Measurements from ENCODE around the gene C10orf90. TPM values are rescaled to one million over a fixed set of nuclear protein-coding genes. Genes with fewer than 3 reads are reported as not detected.

C10orf90 gene
- total and polyA plus RNA-seq, 2 of the 8 experiments (the other 6 are each of a cell fraction or from before 2014, with no cell fraction given): 0.21 TPM; not detected in 1

DNA sequence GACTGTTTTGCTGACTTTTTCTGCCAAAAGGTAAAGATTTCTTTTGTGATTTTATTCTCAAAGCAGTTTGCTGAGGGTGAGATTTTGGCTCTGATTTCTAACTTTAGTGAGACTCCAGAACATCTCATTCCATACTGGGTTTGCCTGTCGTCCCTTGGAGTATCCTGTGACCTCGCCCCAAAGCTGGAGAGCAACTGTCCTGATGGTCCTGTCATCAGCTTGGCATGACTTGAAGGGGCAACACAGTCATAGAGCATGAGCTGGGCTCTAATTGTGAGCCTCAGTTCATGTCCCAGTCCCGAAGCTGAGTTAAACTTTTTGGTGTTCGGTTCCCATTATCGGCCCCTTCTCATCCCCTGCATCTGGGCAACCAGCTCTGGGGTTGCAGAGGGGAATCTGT is 23.4 kb downstream of the C10orf90 start:
- Histone ChIP-seq H4K8ac (ENCODE audit: extremely low read depth, insufficient read depth, low read length) (no peak overlapping the region), H2BK12ac (ENCODE audit: low read depth, low read length) (no peak overlapping the region), H3K4me1 (replicated peaks in 1 of 4; ENCODE audit: control insufficient read depth in 3 of 4, insufficient read depth in 4 of 4, low read length in 3 of 4) (0 out of 7 replicates have a peak, but pooled peaks cover 0 to 3% (median 0%) of the 10 kb centered on the region in 4 experiments), H4K91ac (replicated peaks; ENCODE audit: insufficient read length, low read length) (no peak overlapping the region), H3K23me2 (ENCODE audit: low read depth, low read length) (no peaks in the 10 kb centered on the region; the same call in 1 of the 2 replicates), H2AFZ (ENCODE audit: low read length) (0 out of 2 replicates have a peak overlapping the region, but pooled peaks have one; percentile 49), H2BK15ac (ENCODE audit: low read length) (no peak overlapping the region), H3K36me3 (ENCODE audit: control insufficient read depth in 2 of 4, insufficient read depth in 4 of 4, low read length in 3 of 4) (no peaks in the 10 kb centered on the region), H3K79me2 (ENCODE audit: control insufficient read depth in 1 of 2, insufficient read depth in 2 of 2, low read length in 2 of 2) (no peaks in the 10 kb centered on the region), H3K27me3 (replicated peaks in 1 of 4; ENCODE audit: control insufficient read depth in 3 of 4, extremely low read depth in 1 of 4, insufficient read depth in 3 of 4, low read length in 3 of 4) (no peaks in the 10 kb centered on the region), H3K4me3 (ENCODE audit: extremely low read depth in 1 of 4, insufficient read depth in 2 of 4, low read depth in 3 of 4, low read length in 4 of 4) (no peak overlapping the region), H3K27ac (ENCODE audit: low read depth, low read length) (no peak overlapping the region), H3K18ac (ENCODE audit: extremely low read depth, low read length) (no peak overlapping the region), H2BK120ac (replicated peaks; ENCODE audit: low read depth, low read length) (no peak overlapping the region), H3K56ac (replicated peaks; ENCODE audit: insufficient read length, low read depth, low read length) (no peak overlapping the region), H2BK20ac (ENCODE audit: low read length) (no peak overlapping the region), H3K9me3 (ENCODE audit: insufficient read depth in 2 of 2, low read depth in 1 of 2, low read length in 1 of 2) (no peaks in the 10 kb centered on the region), H3K4me2 (ENCODE audit: insufficient read depth in 1 of 2, low read depth in 2 of 2, low read length in 2 of 2) (no peak overlapping the region), H3K14ac (ENCODE audit: insufficient read length) (no peak overlapping the region), H2BK5ac (ENCODE audit: low read depth, low read length) (no peak overlapping the region), H4K20me1 (replicated peaks in 1 of 2; ENCODE audit: control insufficient read depth in 1 of 2, insufficient read depth in 2 of 2, low read length in 2 of 2) (no peaks in the 10 kb centered on the region), H3K23ac (ENCODE audit: insufficient read length) (no peak overlapping the region), H3K4ac (replicated peaks; ENCODE audit: insufficient read length, low read depth, low read length) (no peak overlapping the region), H3K79me1 (ENCODE audit: low read depth, low read length) (no peaks in the 10 kb centered on the region), H3K9ac (replicated peaks in 1 of 4; ENCODE audit: extremely low read depth in 1 of 4, low read depth in 3 of 4, low read length in 3 of 4) (no peak overlapping the region), H4K5ac (ENCODE audit: insufficient read length, low read depth, low read length) (no peak overlapping the region), H2AK5ac (ENCODE audit: low read depth, low read length) (no peak overlapping the region)
- POLR2A ChIA-PET (ENCODE audit: partially characterized antibody): no interaction called here
- FAIRE-seq (no peak), DNase-seq (ENCODE audit: low read depth in 1 of 2, low spot score in 2 of 2) (no peak)
- WGBS, 2 experiments (ENCODE audit: extremely low coverage in 1 of 2, insufficient coverage in 1 of 2, insufficient read length in 1 of 2, insufficient replicate concordance in 2 of 2, low coverage in 1 of 2, low lambda C conversion rate in 2 of 2, missing lambda C conversion rate in 1 of 2): 88% methylated on average over 5 of the region's 5 CpGs; no CpG with 5 or more reads in 1 of the 2 experiments
- CTCF ChIA-PET (ENCODE audit: partially characterized antibody): interaction anchor here (0.7 to 0.9 kb wide), 2 partner anchors 22 to 101 kb away, joined by 3 read pairs; no protein-coding TSS in a partner anchor
- TF ChIP-seq SP2 (IDR thresholded peaks at IDR 0.05; ENCODE audit: low read length): no peak
- no peak for TF ChIP-seq EGR1 (IDR thresholded peaks at IDR 0.05; ENCODE audit: borderline replicate concordance, low read depth, low read length)

All from H1 (cell line).